ENCODE results near the gene SNX8. TPM values are rescaled to one million over a fixed set of nuclear protein-coding genes. Genes with fewer than 3 reads are reported as not detected.
A peak's percentile ranks its signal among the peaks of the same experiment; 100 is the strongest.

The SNX8 gene
- total and polyA plus RNA-seq, 2 of the 13 experiments (the other 11 are each of a cell fraction or from before 2014, with no cell fraction given): 20.6 to 45.2 TPM

DNA sequence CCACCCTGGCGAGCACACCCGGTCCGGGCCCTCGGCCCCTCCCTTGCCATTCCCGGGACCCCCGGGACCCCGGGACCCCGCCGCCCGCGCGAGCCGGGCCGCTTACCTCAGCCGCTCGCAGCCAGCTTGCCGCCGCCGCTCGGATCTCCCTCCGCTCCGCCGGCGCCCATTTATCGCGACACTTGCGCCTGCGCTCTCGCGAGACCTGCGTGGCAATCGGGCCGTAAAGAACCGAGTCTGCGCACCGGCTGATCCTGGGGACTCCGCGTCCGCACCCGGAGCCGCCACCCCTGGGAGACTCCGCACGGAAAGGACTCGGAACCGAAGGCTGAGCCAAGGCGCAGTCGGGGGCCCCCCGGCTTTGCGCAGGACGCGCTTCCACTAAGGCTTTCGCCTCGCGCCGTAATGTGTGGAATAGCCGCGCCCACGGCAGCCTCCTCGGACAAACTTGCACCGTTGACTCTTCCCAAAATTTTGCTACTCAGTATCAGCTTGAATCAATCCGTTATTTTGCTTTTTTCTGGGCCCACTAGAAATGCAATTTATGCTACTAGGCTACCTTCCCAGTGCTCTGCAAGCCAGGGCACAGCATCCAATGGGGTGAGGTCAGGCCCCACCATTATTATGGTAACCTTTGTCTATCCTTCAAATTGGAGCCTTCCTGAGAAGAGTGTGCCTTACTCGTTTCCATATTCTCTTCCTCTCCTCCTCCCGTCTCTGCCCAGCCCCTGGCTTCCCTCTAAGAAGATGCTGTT is 81.3 kb downstream of the SNX8 start, which contains the start of gene MAD1L1 (continued):
- TF ChIP-seq ZNF207 (IDR thresholded peaks at IDR 0.05; ENCODE audit: borderline replicate concordance): no peak
- no peak; the same call in 1 of the 2 replicates for TF ChIP-seq NCOA5 (CRISPR knock-in tag; IDR thresholded peaks at IDR 0.05)
- TF ChIP-seq, protein P1, sequence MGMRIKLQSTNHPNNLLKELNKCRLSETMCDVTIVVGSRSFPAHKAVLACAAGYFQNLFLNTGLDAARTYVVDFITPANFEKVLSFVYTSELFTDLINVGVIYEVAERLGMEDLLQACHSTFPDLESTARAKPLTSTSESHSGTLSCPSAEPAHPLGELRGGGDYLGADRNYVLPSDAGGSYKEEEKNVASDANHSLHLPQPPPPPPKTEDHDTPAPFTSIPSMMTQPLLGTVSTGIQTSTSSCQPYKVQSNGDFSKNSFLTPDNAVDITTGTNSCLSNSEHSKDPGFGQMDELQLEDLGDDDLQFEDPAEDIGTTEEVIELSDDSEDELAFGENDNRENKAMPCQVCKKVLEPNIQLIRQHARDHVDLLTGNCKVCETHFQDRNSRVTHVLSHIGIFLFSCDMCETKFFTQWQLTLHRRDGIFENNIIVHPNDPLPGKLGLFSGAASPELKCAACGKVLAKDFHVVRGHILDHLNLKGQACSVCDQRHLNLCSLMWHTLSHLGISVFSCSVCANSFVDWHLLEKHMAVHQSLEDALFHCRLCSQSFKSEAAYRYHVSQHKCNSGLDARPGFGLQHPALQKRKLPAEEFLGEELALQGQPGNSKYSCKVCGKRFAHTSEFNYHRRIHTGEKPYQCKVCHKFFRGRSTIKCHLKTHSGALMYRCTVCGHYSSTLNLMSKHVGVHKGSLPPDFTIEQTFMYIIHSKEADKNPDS (CRISPR knock-in tag; IDR thresholded peaks at IDR 0.05): no peak
- peak; percentile 83 for TF ChIP-seq KMT2A (CRISPR knock-in tag; IDR thresholded peaks at IDR 0.05)
- peak; percentile 83; the same call in 1 of the 2 replicates for TF ChIP-seq NFKB2 (CRISPR knock-in tag; IDR thresholded peaks at IDR 0.05; ENCODE audit: borderline replicate concordance)
- TF ChIP-seq, protein P2, sequence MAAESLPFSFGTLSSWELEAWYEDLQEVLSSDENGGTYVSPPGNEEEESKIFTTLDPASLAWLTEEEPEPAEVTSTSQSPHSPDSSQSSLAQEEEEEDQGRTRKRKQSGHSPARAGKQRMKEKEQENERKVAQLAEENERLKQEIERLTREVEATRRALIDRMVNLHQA (CRISPR knock-in tag; IDR thresholded peaks at IDR 0.05): no peak
- TF ChIP-seq ZNF446 (CRISPR knock-in tag; IDR thresholded peaks at IDR 0.05): no peak
- no peak for TF ChIP-seq ZNF879 (CRISPR knock-in tag; IDR thresholded peaks at IDR 0.05)
- TF ChIP-seq ZNF782 (CRISPR knock-in tag; IDR thresholded peaks at IDR 0.05; ENCODE audit: borderline replicate concordance): peak; percentile 63; the same call in 1 of the 2 replicates
- peak; percentile 73; the same call in 1 of the 2 replicates for TF ChIP-seq SALL1 (CRISPR knock-in tag; IDR thresholded peaks at IDR 0.05)
- TF ChIP-seq, protein P3, sequence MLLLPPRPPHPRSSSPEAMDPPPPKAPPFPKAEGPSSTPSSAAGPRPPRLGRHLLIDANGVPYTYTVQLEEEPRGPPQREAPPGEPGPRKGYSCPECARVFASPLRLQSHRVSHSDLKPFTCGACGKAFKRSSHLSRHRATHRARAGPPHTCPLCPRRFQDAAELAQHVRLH (CRISPR knock-in tag; IDR thresholded peaks at IDR 0.05; ENCODE audit: borderline replicate concordance, low read depth): no peak
- TF ChIP-seq ZBTB10 (CRISPR knock-in tag; IDR thresholded peaks at IDR 0.05; ENCODE audit: borderline replicate concordance): no peak
- no peak for TF ChIP-seq CHD4 (IDR thresholded peaks at IDR 0.05; ENCODE audit: borderline replicate concordance, low read length)
- TF ChIP-seq ATF1 (CRISPR knock-in tag; IDR thresholded peaks at IDR 0.05): no peak
- no peak for TF ChIP-seq ZNF558 (CRISPR knock-in tag; IDR thresholded peaks at IDR 0.05; ENCODE audit: borderline replicate concordance)
- TF ChIP-seq, protein P4, sequence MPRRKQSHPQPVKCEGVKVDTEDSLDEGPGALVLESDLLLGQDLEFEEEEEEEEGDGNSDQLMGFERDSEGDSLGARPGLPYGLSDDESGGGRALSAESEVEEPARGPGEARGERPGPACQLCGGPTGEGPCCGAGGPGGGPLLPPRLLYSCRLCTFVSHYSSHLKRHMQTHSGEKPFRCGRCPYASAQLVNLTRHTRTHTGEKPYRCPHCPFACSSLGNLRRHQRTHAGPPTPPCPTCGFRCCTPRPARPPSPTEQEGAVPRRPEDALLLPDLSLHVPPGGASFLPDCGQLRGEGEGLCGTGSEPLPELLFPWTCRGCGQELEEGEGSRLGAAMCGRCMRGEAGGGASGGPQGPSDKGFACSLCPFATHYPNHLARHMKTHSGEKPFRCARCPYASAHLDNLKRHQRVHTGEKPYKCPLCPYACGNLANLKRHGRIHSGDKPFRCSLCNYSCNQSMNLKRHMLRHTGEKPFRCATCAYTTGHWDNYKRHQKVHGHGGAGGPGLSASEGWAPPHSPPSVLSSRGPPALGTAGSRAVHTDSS (CRISPR knock-in tag; conservative IDR thresholded peaks at IDR 0.05): no peak
- peak; percentile 82; the same call in 1 of the 2 replicates for TF ChIP-seq ZNF264 (CRISPR knock-in tag; IDR thresholded peaks at IDR 0.05)
- no peak for TF ChIP-seq ZNF678 (CRISPR knock-in tag; IDR thresholded peaks at IDR 0.05)
- TF ChIP-seq NCOR1 (IDR thresholded peaks at IDR 0.05; ENCODE audit: borderline replicate concordance, low read length): no peak

Measured in HepG2 (cell line).